Measurements from ENCODE around the gene PCDH9.
"Not testable (repeated sequence)": the region's sequence is repeated elsewhere in the genome, so short reads cannot be mapped to it uniquely, and the experiment has no call there.

PCDH9 gene

DNA sequence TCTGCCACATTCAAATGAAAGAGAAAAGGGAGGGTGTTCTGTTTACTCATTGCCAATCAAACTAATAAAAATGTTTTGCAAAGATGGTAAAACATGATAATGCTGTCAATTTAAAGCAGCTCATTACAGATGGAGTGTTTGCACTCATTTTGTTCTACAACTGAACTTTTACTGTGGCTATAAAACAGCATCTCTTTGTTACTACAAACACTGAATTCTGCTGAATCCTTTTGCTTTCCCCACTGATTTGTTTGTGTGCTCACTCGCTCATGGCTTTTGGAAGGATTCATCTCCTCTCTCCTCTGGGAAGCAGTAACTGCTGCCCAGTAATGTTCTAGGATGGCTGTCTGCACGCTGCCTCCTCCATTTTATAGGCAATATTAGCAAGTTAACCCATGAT is 434.5 kb downstream of the PCDH9 start:
- H3K9me3 Mint-ChIP-seq: no peaks in the 10 kb centered on the region
- H3K27ac Mint-ChIP-seq: no peak overlapping the region
- no peaks in the 10 kb centered on the region for H3K27me3 Mint-ChIP-seq

DNA sequence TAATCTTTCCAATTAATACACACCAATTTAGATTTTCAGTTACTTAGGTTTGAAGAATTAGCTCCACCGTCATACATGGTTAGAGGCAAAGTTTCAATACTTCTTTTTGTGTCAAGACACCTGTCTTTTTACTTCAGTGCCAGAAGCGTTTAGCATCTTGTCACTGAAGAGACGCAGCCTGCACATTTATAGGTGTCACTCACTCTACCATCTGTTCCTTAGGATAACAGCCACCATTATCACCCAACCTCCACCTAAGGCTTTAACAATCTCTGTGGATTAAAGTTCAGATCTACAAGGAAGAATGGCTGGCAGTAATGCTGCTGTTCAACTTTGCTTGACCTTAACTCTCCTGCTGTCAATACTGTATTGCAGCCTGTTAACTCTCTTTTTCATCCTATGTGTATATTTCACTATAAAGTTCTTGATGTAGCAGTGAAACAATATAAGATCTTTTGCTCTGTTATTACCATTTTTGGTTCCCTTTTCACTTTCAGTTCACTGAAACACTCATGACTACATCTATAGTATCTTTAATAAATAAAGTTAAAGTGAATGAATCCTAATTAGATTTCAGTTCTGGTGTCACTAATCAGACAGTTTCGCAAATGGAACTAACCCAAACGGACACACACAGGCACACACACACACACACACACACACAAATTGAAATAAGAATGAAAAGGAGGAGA is 435.6 kb downstream of the PCDH9 start:
- Mint-ChIP-seq H3K4me1 (no peaks in the 10 kb centered on the region), H3K27me3 (no peaks in the 10 kb centered on the region), H3K4me3 (no peak overlapping the region), H3K9me3 (no peaks in the 10 kb centered on the region), H3K27ac (no peak overlapping the region)
- DNase-seq (no peak), ATAC-seq (no peak)

More for the DNA sequence above, 434.5 kb downstream of the PCDH9 start:
- Mint-ChIP-seq H3K4me3 (no peak overlapping the region), H3K4me1 (no peaks in the 10 kb centered on the region)
- DNase-seq (no peak), ATAC-seq (no peak)

DNA sequence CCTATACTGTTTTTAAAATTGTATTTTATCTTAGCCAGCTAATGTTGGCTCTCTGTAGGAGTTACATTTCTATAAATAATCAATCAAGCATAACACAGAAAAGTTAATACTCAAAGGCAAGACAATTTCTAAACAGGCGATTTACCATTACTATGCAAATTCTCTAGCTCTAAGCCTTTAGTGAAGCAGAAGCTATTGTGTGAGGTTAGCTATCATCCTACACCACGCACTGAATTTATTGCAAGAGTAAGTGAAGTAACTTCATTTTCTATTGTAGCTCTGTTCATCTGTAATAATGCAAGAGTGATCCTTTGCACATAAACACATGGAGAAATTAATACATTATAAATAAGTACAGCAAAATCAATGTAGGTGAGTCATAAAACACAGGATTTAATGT is 439.3 kb downstream of the PCDH9 start:
- Mint-ChIP-seq H3K4me3 (no peak overlapping the region), H3K4me1 (no peaks in the 10 kb centered on the region), H3K27ac (no peak overlapping the region), H3K9me3 (no peaks in the 10 kb centered on the region), H3K27me3 (no peaks in the 10 kb centered on the region)
- ATAC-seq (no peak), DNase-seq (no peak)

DNA sequence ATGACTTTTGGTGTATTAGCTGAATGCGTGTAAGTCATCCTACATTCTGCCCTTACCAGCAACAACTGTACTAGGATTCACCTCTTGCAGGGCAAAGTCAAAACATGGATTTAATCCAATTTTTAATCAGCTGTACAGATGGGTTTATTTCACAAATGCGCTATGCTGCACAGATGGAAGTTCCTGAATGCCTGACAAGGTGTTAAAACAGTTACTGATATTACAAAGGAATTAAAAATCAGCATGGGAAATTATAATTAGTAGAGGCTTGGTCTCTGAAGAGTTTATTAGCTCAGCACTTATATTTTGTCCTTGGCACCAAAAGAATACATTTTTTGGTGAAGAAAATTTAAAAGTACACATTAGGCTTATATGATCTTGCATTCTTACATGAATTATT is 448.9 kb downstream of the PCDH9 start:
- H3K4me1 Mint-ChIP-seq: no peaks in the 10 kb centered on the region
- DNase-seq (no peak), ATAC-seq (no peak)
- no peaks in the 10 kb centered on the region for H3K9me3 Mint-ChIP-seq
- no peaks in the 10 kb centered on the region for H3K27me3 Mint-ChIP-seq
- no peak overlapping the region for H3K4me3 Mint-ChIP-seq
- no peak overlapping the region for H3K27ac Mint-ChIP-seq

DNA sequence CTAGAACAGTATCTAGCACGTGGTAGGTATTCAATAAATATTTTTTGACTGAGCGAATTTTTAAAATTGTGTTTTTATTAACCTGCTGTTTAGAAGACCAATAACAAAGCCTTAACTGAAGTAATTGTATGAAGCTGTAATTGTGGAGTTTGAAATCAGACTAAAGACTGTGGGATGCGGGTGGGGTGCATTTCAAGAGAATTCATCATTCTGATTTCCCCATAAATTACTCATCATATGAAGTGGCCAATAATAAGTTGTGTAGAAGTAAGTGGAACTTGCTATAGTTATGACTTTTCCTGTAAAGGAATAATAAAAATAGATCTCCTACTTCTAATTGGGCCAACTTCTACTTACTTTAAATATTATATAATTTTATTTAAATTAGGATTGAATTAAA is 449.3 kb downstream of the PCDH9 start:
- H3K9me3 Mint-ChIP-seq: no peaks in the 10 kb centered on the region
- DNase-seq (no peak), ATAC-seq (no peak)
- H3K27ac Mint-ChIP-seq: no peak overlapping the region
- H3K4me3 Mint-ChIP-seq: no peak overlapping the region
- no peaks in the 10 kb centered on the region for H3K4me1 Mint-ChIP-seq
- no peaks in the 10 kb centered on the region for H3K27me3 Mint-ChIP-seq

DNA sequence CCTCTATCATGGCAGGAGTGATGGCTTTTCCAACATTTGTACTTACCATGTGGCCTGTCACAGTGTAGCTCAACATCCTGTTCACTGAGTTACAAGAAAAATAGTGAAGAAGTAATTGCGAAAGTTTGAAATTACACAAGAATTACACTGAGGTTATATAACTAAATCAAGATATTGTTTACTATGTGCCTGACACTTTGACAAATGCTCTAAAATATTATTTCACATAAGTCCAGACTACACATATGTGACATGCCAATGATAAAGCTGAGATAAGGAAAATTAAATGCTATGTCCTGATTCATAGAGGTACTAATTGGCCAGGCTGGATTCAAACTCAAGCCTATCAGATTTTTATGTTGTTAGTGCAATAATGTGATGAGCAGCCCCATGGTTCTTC is 451.7 kb downstream of the PCDH9 start:
- no peaks in the 10 kb centered on the region for H3K9me3 Mint-ChIP-seq
- ATAC-seq (no peak), DNase-seq (no peak)

DNA sequence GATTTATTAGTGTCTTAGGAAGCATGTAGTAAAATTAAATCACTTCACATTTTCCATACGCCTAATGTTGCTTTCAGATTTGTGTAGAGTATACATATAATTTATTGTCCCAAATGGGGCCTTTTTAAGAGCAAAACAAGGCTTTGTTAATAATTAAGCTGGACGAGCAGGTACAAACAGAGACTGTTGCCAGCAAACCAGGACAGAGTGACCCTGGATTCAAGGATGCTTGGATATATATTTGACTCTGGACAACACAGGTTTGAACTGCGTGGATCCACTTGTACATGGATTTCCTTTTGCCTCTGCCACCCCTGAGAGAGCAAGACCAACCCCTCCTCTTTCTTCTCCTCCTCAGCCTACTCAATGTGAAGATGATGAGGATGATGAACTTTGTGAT is 454.9 kb downstream of the PCDH9 start:
- no peaks in the 10 kb centered on the region for H3K4me1 Mint-ChIP-seq
- H3K9me3 Mint-ChIP-seq: peaks cover 0 to 3% of the 10 kb centered on the region in 2 donors
- no peak overlapping the region for H3K27ac Mint-ChIP-seq
- H3K4me3 Mint-ChIP-seq: no peak overlapping the region
- no peaks in the 10 kb centered on the region for H3K27me3 Mint-ChIP-seq
- DNase-seq (no peak), ATAC-seq (no peak)

More for the DNA sequence above, 451.7 kb downstream of the PCDH9 start:
- Mint-ChIP-seq H3K4me3 (no peak overlapping the region), H3K4me1 (no peaks in the 10 kb centered on the region), H3K27ac (no peak overlapping the region), H3K27me3 (no peaks in the 10 kb centered on the region)

DNA sequence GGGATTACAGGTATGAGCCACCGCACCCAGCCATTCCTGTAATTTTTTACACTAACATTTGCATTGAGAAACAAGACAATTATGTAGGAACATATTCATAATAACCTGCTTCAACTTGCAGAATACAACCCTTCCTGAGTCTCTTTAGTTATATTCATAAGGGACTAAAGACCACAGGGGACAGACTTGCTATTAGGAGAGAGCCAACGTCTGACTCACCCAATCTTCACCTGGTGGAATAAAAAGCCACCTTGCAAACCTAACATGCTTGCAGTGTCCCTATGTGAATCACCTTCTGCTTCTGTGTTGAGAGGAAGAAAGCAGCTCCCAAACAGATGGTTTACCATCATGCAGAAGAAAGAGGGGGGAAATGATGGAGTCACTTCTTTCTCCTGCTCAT is 456.1 kb downstream of the PCDH9 start:
- no peak for ATAC-seq
- DNase-seq: no peak
- Mint-ChIP-seq H3K4me3 (no peak overlapping the region), H3K27me3 (no peaks in the 10 kb centered on the region), H3K27ac (no peak overlapping the region), H3K4me1 (no peaks in the 10 kb centered on the region), H3K9me3 (peaks cover 0 to 3% of the 10 kb centered on the region in 2 donors)

DNA sequence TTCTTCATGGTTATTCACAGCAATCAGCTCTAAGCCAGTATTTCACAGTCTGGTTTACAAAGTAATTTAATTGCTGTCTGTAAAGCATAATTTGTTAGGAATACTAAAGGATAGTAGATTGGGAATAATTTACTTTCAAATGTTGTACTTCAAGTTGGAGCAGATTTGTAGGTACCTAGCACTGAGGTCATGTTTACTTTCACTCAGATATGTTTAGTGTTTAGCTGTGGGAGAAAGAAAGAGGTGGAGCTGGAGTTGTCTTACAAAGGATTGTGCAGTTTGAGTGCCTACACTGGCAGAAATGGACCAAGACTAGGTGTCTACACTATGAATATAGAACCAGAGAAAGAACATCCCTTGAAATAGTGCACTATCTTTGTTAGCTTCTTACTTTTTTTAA is 464.6 kb downstream of the PCDH9 start:
- no peak overlapping the region for H3K27ac Mint-ChIP-seq
- no peak overlapping the region for H3K4me3 Mint-ChIP-seq
- no peaks in the 10 kb centered on the region for H3K27me3 Mint-ChIP-seq
- H3K9me3 Mint-ChIP-seq: peaks cover 14% of the 10 kb centered on the region in 2 donors
- DNase-seq (no peak), ATAC-seq (no peak)
- no peaks in the 10 kb centered on the region for H3K4me1 Mint-ChIP-seq

DNA sequence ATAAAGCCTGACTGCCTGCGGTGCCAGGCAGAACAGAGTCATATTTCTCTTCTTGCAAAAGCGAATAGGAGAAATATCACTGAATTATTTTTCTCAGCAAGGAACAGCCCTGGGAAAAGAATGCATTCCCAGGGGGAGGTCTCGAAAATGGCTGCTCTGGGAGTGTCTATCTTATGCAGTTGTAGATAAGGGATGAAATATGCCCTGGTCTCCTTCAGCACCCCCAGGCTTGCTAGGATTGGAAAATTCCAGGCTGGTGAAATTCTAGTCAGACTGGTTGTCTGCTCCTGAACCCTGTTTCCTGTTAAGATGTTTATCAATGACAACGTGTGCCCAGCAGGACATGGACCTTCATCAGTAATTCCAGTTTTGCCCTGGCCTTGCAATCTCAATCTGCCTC is 469.5 kb downstream of the PCDH9 start:
- ATAC-seq, DNase-seq, H3K27me3 Mint-ChIP-seq, H3K4me3 Mint-ChIP-seq, H3K27ac Mint-ChIP-seq, H3K4me1 Mint-ChIP-seq: not testable (repeated sequence)
- peaks cover 14 to 21% of the 10 kb centered on the region in 2 donors for H3K9me3 Mint-ChIP-seq

DNA sequence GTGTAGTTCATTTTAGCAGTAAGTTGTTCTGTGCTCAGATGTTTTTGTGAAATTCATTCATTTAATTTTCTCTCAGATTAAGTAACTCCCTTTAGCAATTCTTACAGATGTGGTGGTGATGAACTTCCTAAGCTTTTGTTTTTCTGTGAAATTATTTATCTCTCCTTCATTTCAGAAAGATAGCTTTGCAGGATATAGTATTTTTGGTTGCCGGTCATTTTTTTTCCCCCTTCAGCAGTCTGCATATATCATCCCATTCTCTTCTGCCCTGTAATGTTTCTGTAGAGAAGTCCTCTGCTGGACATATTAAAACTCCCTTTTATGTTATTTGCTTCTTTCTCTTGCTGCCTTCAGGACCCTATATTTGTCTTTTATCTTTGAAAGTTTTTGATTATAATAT is 470.2 kb downstream of the PCDH9 start:
- H3K27ac Mint-ChIP-seq: no peak overlapping the region
- DNase-seq (no peak), ATAC-seq (no peak)
- peaks cover 14 to 21% of the 10 kb centered on the region in 2 donors for H3K9me3 Mint-ChIP-seq
- no peaks in the 10 kb centered on the region for H3K27me3 Mint-ChIP-seq
- no peak overlapping the region for H3K4me3 Mint-ChIP-seq
- H3K4me1 Mint-ChIP-seq: no peaks in the 10 kb centered on the region

DNA sequence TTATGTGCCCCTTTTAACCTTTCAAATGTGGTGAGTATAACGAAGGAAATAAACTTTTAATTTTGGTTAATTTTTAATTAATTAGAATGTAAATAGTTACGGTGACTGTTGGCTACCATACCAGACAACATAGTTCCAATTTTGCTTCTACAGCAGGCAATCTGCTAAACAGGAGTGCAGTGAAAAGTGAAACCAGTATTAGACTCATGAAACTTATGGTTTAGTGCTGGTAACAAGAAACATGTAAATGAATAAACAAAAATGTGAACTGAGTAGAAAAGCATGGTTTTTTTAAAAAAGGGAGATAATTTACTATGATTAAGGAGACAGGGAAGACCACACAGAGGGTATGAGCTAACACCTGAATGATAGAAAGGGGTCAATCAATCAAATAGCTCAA is 478.4 kb downstream of the PCDH9 start:
- ATAC-seq: no peak
- no peak overlapping the region for H3K27ac Mint-ChIP-seq
- DNase-seq: no peak
- no peaks in the 10 kb centered on the region for H3K27me3 Mint-ChIP-seq
- peaks cover 7 to 18% of the 10 kb centered on the region in 2 donors for H3K9me3 Mint-ChIP-seq
- no peaks in the 10 kb centered on the region for H3K4me1 Mint-ChIP-seq
- no peak overlapping the region for H3K4me3 Mint-ChIP-seq

DNA sequence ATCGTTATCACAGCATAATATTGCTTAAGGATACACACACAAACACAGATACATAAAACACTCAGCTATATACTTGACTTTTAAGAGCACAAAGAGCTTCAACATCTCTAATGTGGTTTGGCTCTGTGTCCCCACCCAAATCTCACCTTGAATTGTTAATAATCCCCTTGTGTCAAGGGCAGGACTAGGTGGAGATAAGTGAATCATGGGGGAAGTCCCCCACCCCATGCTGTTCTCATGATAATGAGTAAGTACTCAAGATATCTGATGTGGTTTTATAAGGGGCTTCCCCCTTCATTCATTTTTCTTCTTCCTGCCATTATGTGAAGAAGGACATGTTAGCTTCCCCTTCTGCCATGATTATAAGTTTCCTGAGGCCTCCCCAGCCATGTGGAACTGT is 481.4 kb downstream of the PCDH9 start:
- peak; percentile 49 for ATAC-seq
- Mint-ChIP-seq H3K4me1 (no peaks in the 10 kb centered on the region), H3K4me3 (no peak overlapping the region), H3K27me3 (no peaks in the 10 kb centered on the region), H3K27ac (peak overlapping the region in 1 of 2 donors; percentile 7), H3K9me3 (peaks cover 14 to 18% of the 10 kb centered on the region in 2 donors)
- DNase-seq: peak in 1 of 2 donors; percentile 8

DNA sequence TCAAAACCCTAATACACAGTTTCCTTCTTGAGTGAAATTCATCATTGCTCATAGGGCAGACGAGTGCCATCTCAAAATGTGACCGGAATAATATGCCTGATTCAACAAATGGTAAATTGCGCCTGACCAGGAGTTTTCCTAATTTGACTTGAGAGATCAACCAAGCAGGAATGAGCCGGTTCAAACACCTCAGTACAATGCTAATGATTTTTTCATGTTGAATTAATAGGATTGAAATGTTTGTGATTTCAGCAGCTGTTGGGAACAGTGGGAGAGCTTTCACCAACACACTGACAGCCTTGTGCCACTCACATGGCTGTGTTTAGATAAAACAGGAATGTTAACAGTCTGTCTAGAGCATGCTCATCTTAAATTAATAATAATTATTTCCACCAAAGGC is 484.8 kb downstream of the PCDH9 start:
- no peaks in the 10 kb centered on the region for H3K27me3 Mint-ChIP-seq
- no peak overlapping the region for H3K4me3 Mint-ChIP-seq
- DNase-seq (no peak), ATAC-seq (no peak)
- peaks cover 8 to 14% of the 10 kb centered on the region in 2 donors for H3K9me3 Mint-ChIP-seq
- H3K27ac Mint-ChIP-seq: no peak overlapping the region
- H3K4me1 Mint-ChIP-seq: no peaks in the 10 kb centered on the region

DNA sequence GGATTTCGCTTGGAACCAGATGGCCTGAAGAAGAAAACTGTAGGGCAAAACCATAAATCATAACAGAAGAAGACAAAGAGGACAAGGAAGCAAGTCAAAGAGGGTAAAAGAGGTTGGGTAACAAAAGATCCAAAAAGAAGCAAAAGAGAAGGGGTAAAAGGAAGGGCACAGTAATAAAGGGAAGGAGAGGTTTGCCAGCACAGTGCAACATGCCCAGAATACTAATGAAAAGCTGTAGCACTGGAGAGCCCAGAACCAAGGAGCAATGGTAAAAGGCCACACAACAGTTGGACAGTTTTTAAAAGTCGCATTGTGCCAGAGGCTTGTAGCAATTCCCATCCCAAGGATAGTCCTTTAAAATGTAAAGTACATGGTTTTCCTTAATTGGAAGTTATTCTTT is 506.6 kb downstream of the PCDH9 start:
- Mint-ChIP-seq H3K27ac (no peak overlapping the region), H3K4me1 (no peaks in the 10 kb centered on the region), H3K4me3 (no peak overlapping the region)

DNA sequence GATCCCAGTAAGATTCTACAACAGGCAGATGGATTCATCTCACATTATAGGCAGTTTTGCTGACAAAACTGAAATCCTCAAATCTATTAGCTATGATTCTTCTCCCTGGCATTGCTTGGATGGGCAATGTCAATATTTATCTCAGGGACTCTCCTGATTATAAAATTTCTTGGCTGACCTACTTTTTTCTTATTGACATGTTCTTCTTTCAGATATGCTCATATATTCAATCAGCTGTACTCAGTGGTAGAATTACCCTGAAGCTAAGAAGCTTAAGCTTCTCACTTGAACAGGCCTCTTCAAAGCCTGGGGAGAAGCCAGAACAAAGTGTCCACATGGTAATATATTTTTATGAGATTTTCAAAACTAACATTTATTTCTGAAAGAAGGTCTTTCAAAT is 513.6 kb downstream of the PCDH9 start:
- no peak for DNase-seq

More for the DNA sequence above, 506.6 kb downstream of the PCDH9 start:
- H3K9me3 Mint-ChIP-seq: no peaks in the 10 kb centered on the region
- no peak for DNase-seq
- H3K27me3 Mint-ChIP-seq: no peaks in the 10 kb centered on the region
- no peak for ATAC-seq

DNA sequence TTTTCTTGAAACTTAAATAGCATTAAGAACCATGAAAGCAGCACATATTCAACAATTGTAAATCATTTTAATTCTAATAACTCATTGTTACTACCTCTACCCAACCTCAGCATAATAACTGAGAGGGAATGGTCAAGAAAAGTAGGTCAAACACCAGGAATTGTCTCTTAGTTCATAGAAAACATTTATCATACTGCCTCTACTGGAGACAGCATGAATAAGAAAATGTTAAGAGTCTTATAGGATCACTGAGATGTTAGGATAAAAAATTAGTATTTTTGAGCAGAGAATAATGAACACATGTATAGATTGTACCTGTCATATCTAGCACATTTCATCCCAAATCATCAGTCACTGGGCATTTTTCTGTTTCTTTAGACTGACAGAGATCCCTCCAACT is 515.3 kb downstream of the PCDH9 start:
- no peak overlapping the region for H3K4me3 Mint-ChIP-seq
- no peaks in the 10 kb centered on the region for H3K4me1 Mint-ChIP-seq
- ATAC-seq (no peak), DNase-seq (no peak)
- H3K27ac Mint-ChIP-seq: no peak overlapping the region
- H3K9me3 Mint-ChIP-seq: no peaks in the 10 kb centered on the region
- H3K27me3 Mint-ChIP-seq: no peaks in the 10 kb centered on the region

More for the DNA sequence above, 513.6 kb downstream of the PCDH9 start:
- no peak for ATAC-seq
- Mint-ChIP-seq H3K4me3 (no peak overlapping the region), H3K27me3 (no peaks in the 10 kb centered on the region), H3K9me3 (no peaks in the 10 kb centered on the region), H3K27ac (no peak overlapping the region), H3K4me1 (no peaks in the 10 kb centered on the region)
